ENCODE results near the gene INHBA. TPM values are rescaled to one million over a fixed set of nuclear protein-coding genes. Genes with fewer than 3 reads are reported as not detected.

The INHBA gene
- polyA plus RNA-seq, 1 donor (not counting 4 experiments of a cell fraction or from before 2014, with no cell fraction given): 51.4 TPM

- peaks cover 1% of the 10 kb centered on the region for H3K9me3 ChIP-seq (ENCODE audit: control insufficient read depth, low read depth, low read length)
- H3K9me1 ChIP-seq (ENCODE audit: control insufficient read depth, extremely low read depth, insufficient read depth, low read length): no peaks in the 10 kb centered on the region
- H3K9ac ChIP-seq (ENCODE audit: control insufficient read depth, extremely low read depth, insufficient read depth, low read length): no peak overlapping the region
- dilution Hi-C loops (cut with MboI; ENCODE audit: extremely low pct_ligation_motif_present, low sequenced_read_pairs): no loop called here
- H2AFZ ChIP-seq (ENCODE audit: control insufficient read depth, low read length): no peak overlapping the region
- no peak overlapping the region for H3K4me3 ChIP-seq (ENCODE audit: control insufficient read depth in 2 of 3, extremely low read depth in 1 of 3, insufficient read depth in 2 of 3, low read depth in 1 of 3, low read length in 3 of 3)
- H3K36me3 ChIP-seq (ENCODE audit: control insufficient read depth in 2 of 2, extremely low read depth in 1 of 2, insufficient read depth in 2 of 2, low read length in 2 of 2): no peaks in the 10 kb centered on the region
- FAIRE-seq (no peak), DNase-seq (ENCODE audit: low read depth, low spot score) (no peak)
- no peak overlapping the region for H3K4me2 ChIP-seq (ENCODE audit: control insufficient read depth, extremely low read depth, insufficient read depth, low read depth, low read length)
- H3K27ac ChIP-seq (ENCODE audit: control insufficient read depth, insufficient read depth, low read length): no peak overlapping the region
- TF ChIP-seq, protein P1, sequence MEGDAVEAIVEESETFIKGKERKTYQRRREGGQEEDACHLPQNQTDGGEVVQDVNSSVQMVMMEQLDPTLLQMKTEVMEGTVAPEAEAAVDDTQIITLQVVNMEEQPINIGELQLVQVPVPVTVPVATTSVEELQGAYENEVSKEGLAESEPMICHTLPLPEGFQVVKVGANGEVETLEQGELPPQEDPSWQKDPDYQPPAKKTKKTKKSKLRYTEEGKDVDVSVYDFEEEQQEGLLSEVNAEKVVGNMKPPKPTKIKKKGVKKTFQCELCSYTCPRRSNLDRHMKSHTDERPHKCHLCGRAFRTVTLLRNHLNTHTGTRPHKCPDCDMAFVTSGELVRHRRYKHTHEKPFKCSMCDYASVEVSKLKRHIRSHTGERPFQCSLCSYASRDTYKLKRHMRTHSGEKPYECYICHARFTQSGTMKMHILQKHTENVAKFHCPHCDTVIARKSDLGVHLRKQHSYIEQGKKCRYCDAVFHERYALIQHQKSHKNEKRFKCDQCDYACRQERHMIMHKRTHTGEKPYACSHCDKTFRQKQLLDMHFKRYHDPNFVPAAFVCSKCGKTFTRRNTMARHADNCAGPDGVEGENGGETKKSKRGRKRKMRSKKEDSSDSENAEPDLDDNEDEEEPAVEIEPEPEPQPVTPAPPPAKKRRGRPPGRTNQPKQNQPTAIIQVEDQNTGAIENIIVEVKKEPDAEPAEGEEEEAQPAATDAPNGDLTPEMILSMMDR (optimal IDR thresholded peaks at IDR 0.05 in 1 of 3, IDR thresholded peaks at IDR 0.05 in 1 of 3, conservative IDR thresholded peaks at IDR 0.05 in 1 of 3; ENCODE audit: extremely low read depth in 1 of 3, insufficient read depth in 2 of 3, low read length in 3 of 3): no peak
- TF ChIP-seq EZH2 (IDR thresholded peaks at IDR 0.05; ENCODE audit: low read length): no peak
- no peaks in the 10 kb centered on the region for H3K79me2 ChIP-seq (ENCODE audit: control insufficient read depth, insufficient read depth, low read length)
- no peaks in the 10 kb centered on the region for H4K20me1 ChIP-seq (ENCODE audit: control insufficient read depth, extremely low read depth, insufficient read depth, low read length)
- H3K4me1 ChIP-seq (ENCODE audit: control insufficient read depth, extremely low read depth, insufficient read depth, low read length): no peaks in the 10 kb centered on the region
- no peaks in the 10 kb centered on the region for H3K27me3 ChIP-seq (ENCODE audit: control insufficient read depth, extremely low read depth, insufficient read depth, low read length)
These were observed 42.6 kb upstream of the INHBA start for GRCh38 chr7:41745451-41745850.

DNA sequence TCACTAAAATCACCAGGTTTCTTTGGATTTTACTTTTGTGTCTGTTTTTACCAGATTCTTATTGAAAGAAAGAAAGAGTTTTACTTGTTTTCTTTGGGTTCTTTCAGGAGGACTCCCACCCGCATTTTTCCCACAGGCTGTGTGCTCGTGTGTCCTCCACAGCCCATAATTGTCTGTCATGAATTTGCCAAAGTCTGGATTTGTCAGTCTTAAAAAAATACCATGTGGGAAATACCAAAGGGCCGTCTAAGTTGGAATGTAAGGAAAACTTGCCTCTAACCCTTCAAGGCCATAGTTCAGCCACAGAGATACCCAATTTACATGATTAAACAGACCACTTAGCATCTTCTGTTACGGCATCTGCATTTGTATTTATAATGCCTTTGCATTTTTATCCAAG, 41.3 kb upstream of the INHBA start:
- H3K36me3 ChIP-seq (ENCODE audit: control insufficient read depth in 2 of 2, extremely low read depth in 1 of 2, insufficient read depth in 2 of 2, low read length in 2 of 2): no peaks in the 10 kb centered on the region
- DNase-seq (ENCODE audit: low read depth, low spot score): no peak
- no peaks in the 10 kb centered on the region for H3K27me3 ChIP-seq (ENCODE audit: control insufficient read depth, extremely low read depth, insufficient read depth, low read length)
- H3K9me1 ChIP-seq (ENCODE audit: control insufficient read depth, extremely low read depth, insufficient read depth, low read length): no peaks in the 10 kb centered on the region
- no peak overlapping the region for H3K9ac ChIP-seq (ENCODE audit: control insufficient read depth, extremely low read depth, insufficient read depth, low read length)
- peaks cover 1% of the 10 kb centered on the region for H3K9me3 ChIP-seq (ENCODE audit: control insufficient read depth, low read depth, low read length)
- dilution Hi-C loops (cut with MboI; ENCODE audit: extremely low pct_ligation_motif_present, low sequenced_read_pairs): no loop called here
- no peaks in the 10 kb centered on the region for H4K20me1 ChIP-seq (ENCODE audit: control insufficient read depth, extremely low read depth, insufficient read depth, low read length)
- H3K27ac ChIP-seq (ENCODE audit: control insufficient read depth, insufficient read depth, low read length): no peak overlapping the region
- H2AFZ ChIP-seq (ENCODE audit: control insufficient read depth, low read length): no peak overlapping the region
- TF ChIP-seq EZH2 (IDR thresholded peaks at IDR 0.05; ENCODE audit: low read length): no peak
- TF ChIP-seq, protein P1 (optimal IDR thresholded peaks at IDR 0.05 in 1 of 3, IDR thresholded peaks at IDR 0.05 in 1 of 3, conservative IDR thresholded peaks at IDR 0.05 in 1 of 3; ENCODE audit: extremely low read depth in 1 of 3, insufficient read depth in 2 of 3, low read length in 3 of 3): no peak
- H3K4me1 ChIP-seq (ENCODE audit: control insufficient read depth, extremely low read depth, insufficient read depth, low read length): no peaks in the 10 kb centered on the region
- FAIRE-seq: no peak
- H3K79me2 ChIP-seq (ENCODE audit: control insufficient read depth, insufficient read depth, low read length): no peaks in the 10 kb centered on the region
- no peak overlapping the region for H3K4me2 ChIP-seq (ENCODE audit: control insufficient read depth, extremely low read depth, insufficient read depth, low read depth, low read length)
- no peak overlapping the region for H3K4me3 ChIP-seq (ENCODE audit: control insufficient read depth in 2 of 3, extremely low read depth in 1 of 3, insufficient read depth in 2 of 3, low read depth in 1 of 3, low read length in 3 of 3)

Measured in keratinocyte (primary cell).